ENCODE data around the gene SYNGR3.

SYNGR3 gene

GRCh38 chr16:1991948-1992703 lies 2.4 kb downstream of the SYNGR3 start:
- peak; percentile 96 to 97 for DNase-seq (ENCODE audit: low read depth in 2 of 2, low spot score in 1 of 2)

- DNase-seq (ENCODE audit: low read depth in 2 of 2, low spot score in 1 of 2), result no peak
Measured at GRCh38 chr16:1992704-1993317, 3.0 kb downstream of the SYNGR3 start.

- no peak for DNase-seq (ENCODE audit: low read depth in 2 of 2, low spot score in 1 of 2)
Measured at GRCh38 chr16:1993731-1994131, 4.0 kb downstream of the SYNGR3 start.

GRCh38 chr16:1997494-1998359 lies 8.0 kb downstream of the SYNGR3 start:
- no peak for DNase-seq (ENCODE audit: low read depth in 2 of 2, low spot score in 1 of 2)

- DNase-seq (ENCODE audit: low read depth in 2 of 2, low spot score in 1 of 2), result no peak
Measured at GRCh38 chr16:1998360-1998835, 8.6 kb downstream of the SYNGR3 start.

GRCh38 chr16:1998852-1999801 lies 9.4 kb downstream of the SYNGR3 start:
- DNase-seq (ENCODE audit: low read depth in 2 of 2, low spot score in 1 of 2), result no peak

GRCh38 chr16:1999866-2000514 lies 10.2 kb downstream of the SYNGR3 start:
- no peak for DNase-seq (ENCODE audit: low read depth in 2 of 2, low spot score in 1 of 2)

- no peak for DNase-seq (ENCODE audit: low read depth in 2 of 2, low spot score in 1 of 2)
Measured at GRCh38 chr16:2001035-2001434, 11.3 kb downstream of the SYNGR3 start.

- no peak for DNase-seq (ENCODE audit: low read depth in 2 of 2, low spot score in 1 of 2)
Measured at GRCh38 chr16:2001456-2002355, 11.9 kb downstream of the SYNGR3 start.

- no peak for DNase-seq (ENCODE audit: low read depth in 2 of 2, low spot score in 1 of 2)
Measured at GRCh38 chr16:2002406-2003230, 12.8 kb downstream of the SYNGR3 start.

- no peak for DNase-seq (ENCODE audit: low read depth in 2 of 2, low spot score in 1 of 2)
Measured at GRCh38 chr16:2003231-2003826, 13.6 kb downstream of the SYNGR3 start.

- DNase-seq (ENCODE audit: low read depth in 2 of 2, low spot score in 1 of 2), result peak; percentile 62 to 65
Measured at GRCh38 chr16:2003827-2004641, 14.3 kb downstream of the SYNGR3 start.

- no peak for DNase-seq (ENCODE audit: low read depth in 2 of 2, low spot score in 1 of 2)
Measured at GRCh38 chr16:2004795-2005517, 15.2 kb downstream of the SYNGR3 start.

- no peak for DNase-seq (ENCODE audit: low read depth in 2 of 2, low spot score in 1 of 2)
Measured at GRCh38 chr16:2005646-2006045, 15.9 kb downstream of the SYNGR3 start.

GRCh38 chr16:2006317-2006716 lies 16.5 kb downstream of the SYNGR3 start:
- no peak for DNase-seq (ENCODE audit: low read depth in 2 of 2, low spot score in 1 of 2)

GRCh38 chr16:2007081-2007836 lies 17.5 kb downstream of the SYNGR3 start:
- no peak for DNase-seq (ENCODE audit: low read depth in 2 of 2, low spot score in 1 of 2)

All from stimulated activated CD8-positive, alpha-beta memory T cell treated with anti-CD3 and anti-CD28 coated beads, Interleukin-4, amount 100 ng/mL, for 4 hours (primary cell).